Liver (tissue), 9 donors: Measurements from ENCODE around the gene TWNK. TPM values are rescaled to one million over a fixed set of nuclear protein-coding genes. Genes with fewer than 3 reads are reported as not detected.
A peak's percentile ranks its signal among the peaks of the same experiment; 100 is the strongest.

Experiments used
- DNase-seq: peaks from one replicate; pipeline ENCODE4 v3.0.0-alpha.2; 2017; ENCODE audit warnings: low spot score
- H3K27ac ChIP-seq, 2 donors: one replicate each; pipeline ENCODE4 v1.7.0; 2013; ENCODE audit warnings: inconsistent platforms in 2 of 2, low read length in 2 of 2, control low read depth in 1 of 2, low read depth in 1 of 2, mild to moderate bottlenecking in 1 of 2
- H3K27me3 ChIP-seq, 4 donors: one replicate each; pipeline versions ENCODE4 v1.6.1 to v1.7.0; 2013; ENCODE audit warnings: low read length in 3 of 4, inconsistent platforms in 1 of 4, mild to moderate bottlenecking in 1 of 4, moderate library complexity in 1 of 4; ENCODE audit not compliant: control insufficient read depth in 4 of 4, insufficient read depth in 4 of 4
- H3K36me3 ChIP-seq, 4 donors: one replicate each; pipeline versions ENCODE4 v1.6.1 to v1.7.0; 2013; ENCODE audit warnings: low read length in 3 of 4, mild to moderate bottlenecking in 3 of 4, low read depth in 1 of 4, moderate library complexity in 1 of 4; ENCODE audit not compliant: control insufficient read depth in 4 of 4, insufficient read depth in 3 of 4
- H3K4me1 ChIP-seq, 4 donors: one replicate each; pipeline versions ENCODE4 v1.6.1 to v1.7.0; 2013; ENCODE audit warnings: low read length in 3 of 4, mild to moderate bottlenecking in 3 of 4, moderate library complexity in 1 of 4; ENCODE audit not compliant: control insufficient read depth in 4 of 4, insufficient read depth in 4 of 4
- H3K4me3 ChIP-seq, 3 donors: one replicate each; pipeline versions ENCODE4 v1.6.1 to v1.7.0; 2013; ENCODE audit warnings: low read length in 3 of 3, control low read depth in 1 of 3, low read depth in 1 of 3, mild to moderate bottlenecking in 1 of 3
- H3K9ac ChIP-seq, 2 donors: one replicate each; pipeline ENCODE4 v1.7.0; 2013; ENCODE audit warnings: low read length in 2 of 2, mild to moderate bottlenecking in 2 of 2, moderate library complexity in 2 of 2, control low read depth in 1 of 2, low read depth in 1 of 2
- H3K9me3 ChIP-seq, 4 donors: one replicate each; pipeline versions ENCODE4 v1.6.1 to v1.7.0; 2013; ENCODE audit warnings: low read length in 3 of 4; ENCODE audit not compliant: control insufficient read depth in 4 of 4
- ATF3 ChIP-seq: IDR thresholded peaks from 2 replicates; pipeline ENCODE4 v1.6.1; 2016; ENCODE audit warnings: antibody characterized with exemption
- CTCF ChIP-seq: fragments of 150-350 bp; IDR thresholded peaks from 2 replicates; pipeline ENCODE4 v1.5.1; 2017; ENCODE audit warnings: improper control_type of control experiment, low read depth, low read length; ENCODE audit not compliant: missing input control
- EGR1 ChIP-seq, 2 donors: IDR thresholded peaks; 2 replicates each; pipeline ENCODE4 v1.6.1; 2016 to 2018; ENCODE audit warnings: antibody characterized with exemption in 2 of 2, low read depth in 2 of 2
- FOXA1 ChIP-seq: IDR thresholded peaks from 2 replicates; pipeline ENCODE4 v1.6.1; 2016; ENCODE audit warnings: antibody characterized with exemption
- FOXA2 ChIP-seq: IDR thresholded peaks from 2 replicates; pipeline ENCODE4 v1.6.1; 2016; ENCODE audit warnings: antibody characterized with exemption
- GABPA ChIP-seq, 2 donors: IDR thresholded peaks in 1 of 2; conservative IDR thresholded peaks in 1 of 2; 2 replicates each; pipeline ENCODE4 v1.6.1; 2016; ENCODE audit warnings: antibody characterized with exemption in 2 of 2, mild to moderate bottlenecking in 1 of 2, moderate library complexity in 1 of 2
- HNF4A ChIP-seq, 2 donors: conservative IDR thresholded peaks; 2 replicates each; pipeline ENCODE4 v1.6.1; 2016; ENCODE audit warnings: antibody characterized with exemption in 2 of 2, mild to moderate bottlenecking in 2 of 2
- HNF4G ChIP-seq: IDR thresholded peaks from 2 replicates; pipeline ENCODE4 v1.6.1; 2016; ENCODE audit warnings: antibody characterized with exemption
- JUND ChIP-seq, 2 donors: IDR thresholded peaks; 2 replicates each; pipeline ENCODE4 v1.6.1; 2016; ENCODE audit warnings: antibody characterized with exemption in 2 of 2
- MAX ChIP-seq: IDR thresholded peaks from 2 replicates; pipeline ENCODE4 v1.6.1; 2016; ENCODE audit warnings: antibody characterized with exemption
- NR2F2 ChIP-seq: IDR thresholded peaks from 2 replicates; pipeline ENCODE4 v1.6.1; 2016; ENCODE audit warnings: antibody characterized with exemption
- RAD21 ChIP-seq, 2 donors: IDR thresholded peaks; 2 replicates each; pipeline ENCODE4 v1.6.1; 2016; ENCODE audit warnings: antibody characterized with exemption in 2 of 2, mild to moderate bottlenecking in 2 of 2
- REST ChIP-seq: IDR thresholded peaks from 2 replicates; pipeline ENCODE4 v1.6.1; 2016; ENCODE audit warnings: antibody characterized with exemption, mild to moderate bottlenecking
- RXRA ChIP-seq, 2 donors: IDR thresholded peaks; 2 replicates each; pipeline ENCODE4 v1.6.1; 2017 to 2018; ENCODE audit warnings: antibody characterized with exemption in 2 of 2, mild to moderate bottlenecking in 1 of 2
- SP1 ChIP-seq: IDR thresholded peaks from 2 replicates; pipeline ENCODE4 v1.6.1; 2018; ENCODE audit warnings: antibody characterized with exemption, mild to moderate bottlenecking
- TAF1 ChIP-seq: conservative IDR thresholded peaks from 2 replicates; pipeline ENCODE4 v1.6.1; 2016; ENCODE audit warnings: antibody characterized with exemption, mild to moderate bottlenecking
- YY1 ChIP-seq: IDR thresholded peaks from 2 replicates; pipeline ENCODE4 v1.6.1; 2016; ENCODE audit warnings: antibody characterized with exemption, mild to moderate bottlenecking
- ZBTB33 ChIP-seq: IDR thresholded peaks from 2 replicates; pipeline ENCODE4 v1.6.1; 2016; ENCODE audit warnings: antibody characterized with exemption
- WGBS: extraction: QIAGEN DNeasy Blood & Tissue Kit; methylation state at CpG from one replicate; pipeline ENCODE4 v1.1.7; 2013; 5-methylcytosine and 5-hydroxymethylcytosine counted together
- polyA plus RNA-seq, 2 donors: library from polyadenylated mRNA; stranded (reverse) in 1 of 2; unstranded in 1 of 2; fragments of 200-250 nt in 1 of 2; fragments of >200 nt in 1 of 2; fragmentation: Nextera tagmentation in 1 of 2; extraction: Ambion mirVana in 1 of 2; gene quantifications; one replicate each; pipeline versions ENCODE4 v1.2.1 to v1.2.3, GENCODE V29; 2013 to 2015
- total RNA-seq, 2 donors: library from RNA; depleted of rRNA; stranded (reverse); fragments of >200 nt; gene quantifications; one replicate each; pipeline ENCODE4 v1.2.3, GENCODE V29; 2014
- donor health status: healthy.
- donor health status: healthy.
- donor health status: healthy.
- donor health status: healthy.
- donor health status: healthy.

The TWNK gene
- total and polyA plus RNA-seq, 4 donors: 1.6 to 6.2 (median 4.4) TPM

- WGBS: 84% methylated on average over 2 of the region's 2 CpGs
- TF ChIP-seq RXRA (IDR thresholded peaks at IDR 0.05) (peak; percentile 14 to 20), ATF3 (no peak), FOXA2 (no peak), HNF4G (no peak), HNF4A (conservative IDR thresholded peaks at IDR 0.05) (peak; percentile 63 to 85)
- peaks cover 0 to 3% (median 1%) of the 10 kb centered on the region in 4 donors for H3K36me3 ChIP-seq
- no peak for DNase-seq
- no peak overlapping the region for H3K27ac ChIP-seq
- H3K9me3 ChIP-seq: no peaks in the 10 kb centered on the region
- H3K27me3 ChIP-seq: no peaks in the 10 kb centered on the region
- peaks cover 17 to 62% (median 46%) of the 10 kb centered on the region in 4 donors for H3K4me1 ChIP-seq
- peak overlapping the region in 1 of 3 donors; percentile 40 for H3K4me3 ChIP-seq
- no peak overlapping the region for H3K9ac ChIP-seq
Measured at GRCh38 chr10:100968062-100968736, 19.1 kb upstream of the TWNK start.

- H3K4me1 ChIP-seq: peaks cover 17 to 59% (median 45%) of the 10 kb centered on the region in 4 donors
- H3K9me3 ChIP-seq: no peaks in the 10 kb centered on the region
- DNase-seq: no peak
- peak overlapping the region in 1 of 2 donors; percentile 0 for H3K9ac ChIP-seq
- no peak overlapping the region for H3K27ac ChIP-seq
- H3K27me3 ChIP-seq: no peaks in the 10 kb centered on the region
- peaks cover 0 to 3% (median 0%) of the 10 kb centered on the region in 4 donors for H3K36me3 ChIP-seq
- whole genome bisulfite sequencing: 15% methylated on average over 9 of the region's 9 CpGs
- no peak for TF ChIP-seq REST
- no peak for TF ChIP-seq YY1
- TF ChIP-seq HNF4A (conservative IDR thresholded peaks at IDR 0.05): no peak
- no peak for TF ChIP-seq SP1
- TF ChIP-seq NR2F2: no peak
- TF ChIP-seq RAD21 (IDR thresholded peaks at IDR 0.05): no peak
- TF ChIP-seq GABPA (IDR thresholded peaks at IDR 0.05 in 1 of 2, conservative IDR thresholded peaks at IDR 0.05 in 1 of 2): no peak
- TF ChIP-seq TAF1: no peak
- TF ChIP-seq RXRA (IDR thresholded peaks at IDR 0.05): no peak
- no peak for TF ChIP-seq EGR1 (IDR thresholded peaks at IDR 0.05; ENCODE audit: low read depth in 2 of 2)
- TF ChIP-seq FOXA2: no peak
- TF ChIP-seq ATF3: no peak
- no peak for TF ChIP-seq HNF4G
- no peak for TF ChIP-seq ZBTB33
- TF ChIP-seq JUND (IDR thresholded peaks at IDR 0.05): no peak
- no peak for TF ChIP-seq MAX
- no peak for TF ChIP-seq CTCF
- no peak for TF ChIP-seq FOXA1
- peak overlapping the region; percentile 27 to 77 (median 40) for H3K4me3 ChIP-seq
Measured at GRCh38 chr10:100968863-100969186, 18.5 kb upstream of the TWNK start.
